Activated CD4-positive, CD25-positive, alpha-beta regulatory T cell treated with anti-CD3 and anti-CD28 coated beads, Interleukin-2, amount 50 U/mL, for 72 hours (primary cell): Measurements from ENCODE around the gene RHPN2.
"Not testable (repeated sequence)": the region's sequence is repeated elsewhere in the genome, so short reads cannot be mapped to it uniquely, and the experiment has no call there.

Experiments used
- DNase-seq: peaks from one replicate; pipeline ENCODE4 v3.0.0; 2021

RHPN2 gene

DNA sequence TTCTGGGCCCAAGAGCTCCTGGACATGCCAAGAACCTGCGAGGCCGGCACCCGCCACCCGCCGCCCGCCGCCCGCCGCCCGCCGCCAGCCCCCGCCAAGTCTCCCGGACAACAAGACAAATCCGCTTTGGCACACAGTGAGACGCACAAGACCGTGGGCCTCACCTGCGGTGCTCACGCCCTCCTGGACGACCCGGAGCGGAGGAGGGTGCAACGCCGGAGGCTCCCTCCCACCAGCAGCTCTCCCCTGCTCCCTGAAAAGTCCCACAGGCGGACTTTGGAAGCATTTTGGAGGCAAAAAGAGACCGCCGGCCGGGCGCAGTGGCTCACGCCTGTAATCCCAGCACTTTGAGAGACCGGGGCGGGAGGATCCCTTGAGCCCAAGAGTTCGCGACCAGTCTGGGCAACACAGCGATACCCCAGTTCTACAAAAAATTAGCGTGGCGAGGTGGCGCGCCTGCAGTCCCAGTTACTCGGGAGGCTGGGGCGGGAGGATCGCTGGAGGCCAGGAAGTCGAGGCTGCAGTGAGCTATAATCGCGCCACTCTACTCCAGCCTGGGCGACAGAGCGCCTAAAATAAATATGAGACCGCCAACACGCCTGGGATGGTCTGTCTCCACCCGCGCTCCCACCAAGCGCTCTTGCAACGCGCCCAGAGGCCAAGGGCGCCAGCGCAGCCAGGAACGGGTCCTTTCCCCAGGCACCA is 783 bp downstream of the RHPN2 start:
- no peak for DNase-seq

DNA sequence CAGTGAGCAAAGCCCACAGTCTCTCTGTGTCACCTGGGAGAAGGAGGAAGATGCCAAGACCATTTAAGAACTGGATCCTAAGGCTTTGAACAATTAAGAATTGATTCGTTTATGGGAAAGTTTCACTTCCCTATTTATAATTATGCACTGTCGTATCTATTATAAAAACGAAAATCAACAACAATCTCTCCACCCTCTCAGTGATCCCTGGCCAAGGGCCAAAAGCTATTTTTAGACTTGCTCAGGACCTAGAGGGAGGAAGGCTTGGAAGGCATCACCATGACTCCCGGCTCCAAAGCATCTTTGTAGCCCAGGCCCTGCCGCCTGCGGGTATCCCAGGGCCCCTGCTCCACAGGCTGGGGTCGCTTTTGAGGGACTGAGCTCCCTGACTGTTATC is 1.3 kb downstream of the RHPN2 start:
- DNase-seq, result no peak

DNA sequence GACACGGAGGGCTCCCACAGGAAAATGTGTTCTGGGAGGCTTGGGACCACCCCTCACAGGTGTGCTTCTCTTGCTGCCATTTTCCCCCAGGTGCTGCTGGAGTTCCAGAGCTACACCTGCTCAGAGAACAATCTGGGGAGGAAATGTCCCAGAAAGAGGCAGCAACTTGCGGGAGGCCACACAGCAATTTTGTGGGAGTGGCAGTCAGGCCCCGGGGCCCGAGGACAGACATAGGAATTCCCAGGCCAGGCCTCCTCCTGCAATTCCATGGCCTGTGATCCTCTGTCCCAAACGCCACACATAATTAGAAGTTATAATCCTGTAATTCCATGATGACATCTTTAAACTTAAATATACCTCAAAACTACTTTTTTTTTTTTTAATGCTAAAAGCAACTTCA is 1.8 kb downstream of the RHPN2 start:
- DNase-seq, result no peak

DNA sequence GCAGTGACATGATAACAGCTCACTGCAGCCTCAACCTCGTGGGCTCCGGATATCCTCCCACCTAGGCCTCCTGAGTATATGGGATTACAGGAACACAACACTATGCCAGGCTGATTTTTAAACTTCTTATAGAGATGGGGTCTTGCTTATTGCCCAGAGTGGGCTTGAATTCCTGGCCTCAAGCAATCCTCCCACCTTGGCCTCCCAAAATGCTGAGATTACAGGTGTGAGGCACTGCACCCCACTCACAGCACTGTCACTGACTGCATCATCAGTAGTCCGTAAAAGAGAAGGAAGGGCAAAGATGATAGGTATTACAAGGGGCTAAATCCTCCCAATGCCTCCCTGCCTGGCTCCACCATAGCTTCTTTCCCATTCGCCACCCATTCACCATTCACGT is 4.1 kb downstream of the RHPN2 start:
- DNase-seq, result no peak

DNA sequence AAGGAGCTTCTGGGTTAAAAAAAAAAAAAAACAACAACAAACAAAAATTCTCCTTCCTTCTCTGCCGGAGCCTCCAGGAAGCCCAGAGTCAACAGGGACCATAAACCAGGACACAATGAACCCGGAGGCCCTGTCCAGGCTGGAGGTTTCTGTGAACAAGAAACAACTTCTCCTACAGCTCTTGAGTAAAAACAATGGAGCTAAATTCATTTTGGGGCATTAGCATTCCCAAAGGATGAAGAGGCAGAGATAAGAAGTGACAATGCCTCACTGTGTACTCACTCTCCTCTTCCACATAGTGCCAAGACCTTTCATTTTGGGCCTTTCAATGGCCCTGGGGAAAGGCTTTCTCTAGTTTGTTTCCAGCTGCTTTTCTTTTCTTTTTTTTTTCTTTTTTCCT is 9.0 kb downstream of the RHPN2 start:
- no peak for DNase-seq

DNA sequence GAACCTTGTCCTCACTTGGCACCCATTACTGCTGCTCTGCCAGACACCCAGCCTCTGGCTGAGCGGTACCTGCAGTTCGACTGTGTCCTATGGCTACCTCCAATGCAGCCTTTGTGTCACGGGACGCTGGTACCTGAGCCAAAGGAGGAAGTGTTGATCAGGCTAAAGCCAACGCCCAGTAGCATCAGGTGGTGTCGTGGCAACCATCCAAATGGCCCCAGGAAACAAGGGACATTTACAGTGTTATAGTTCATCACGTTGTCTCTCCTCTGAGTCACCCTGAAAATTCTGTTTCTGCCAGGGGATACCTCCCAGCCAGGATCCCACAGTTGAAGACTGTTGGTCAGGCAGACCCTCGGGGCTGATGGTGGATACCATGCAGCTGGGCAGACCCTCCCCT is 10.1 kb downstream of the RHPN2 start:
- DNase-seq, result no peak

DNA sequence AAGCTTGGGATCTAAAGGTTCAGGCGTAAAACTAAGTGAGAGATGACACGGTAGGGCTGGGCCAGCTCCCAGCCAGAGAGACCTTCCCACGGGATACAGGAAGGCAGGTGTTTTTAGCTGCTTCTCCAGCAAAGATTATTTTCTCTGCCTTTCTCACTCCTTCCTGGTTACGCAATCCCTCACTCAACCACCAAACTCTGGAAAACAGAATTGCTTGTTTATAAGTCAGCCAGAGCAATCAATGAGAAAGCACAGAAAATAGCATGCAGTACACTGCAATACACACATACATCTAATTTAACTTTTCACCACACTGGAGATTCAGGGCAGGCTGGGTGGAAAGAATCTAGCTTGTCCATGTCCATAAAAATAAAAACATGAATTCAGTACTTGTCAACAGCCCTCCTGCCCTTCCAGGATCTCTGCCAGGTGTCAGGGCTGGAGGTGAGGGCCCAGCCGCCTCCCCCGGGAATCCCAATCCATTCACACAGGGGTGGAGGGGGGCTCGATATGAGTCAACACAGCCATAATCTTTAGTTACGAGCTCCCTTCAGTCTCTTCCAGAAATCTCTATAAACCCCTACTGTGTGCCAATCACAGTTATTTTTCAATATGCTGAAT is 12.2 kb downstream of the RHPN2 start:
- DNase-seq, result no peak

DNA sequence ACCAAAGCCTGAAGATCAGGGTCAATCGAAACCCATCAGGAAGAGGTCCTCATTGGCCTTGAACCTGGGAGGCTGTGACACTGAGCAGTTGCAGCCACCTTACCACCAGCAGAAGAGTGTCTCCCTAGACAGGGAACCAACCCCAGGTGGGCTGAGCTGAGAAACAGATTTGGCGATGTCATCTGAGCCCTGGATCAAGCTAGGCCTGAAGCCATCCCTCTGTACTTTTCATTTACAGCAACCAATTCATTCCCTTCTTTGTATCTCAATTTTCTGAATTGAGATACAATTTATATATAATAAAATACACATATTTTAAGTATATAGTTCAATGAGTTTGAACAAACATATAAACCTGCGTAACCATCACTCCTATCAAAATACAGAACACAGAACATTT is 14.6 kb downstream of the RHPN2 start:
- no peak for DNase-seq

DNA sequence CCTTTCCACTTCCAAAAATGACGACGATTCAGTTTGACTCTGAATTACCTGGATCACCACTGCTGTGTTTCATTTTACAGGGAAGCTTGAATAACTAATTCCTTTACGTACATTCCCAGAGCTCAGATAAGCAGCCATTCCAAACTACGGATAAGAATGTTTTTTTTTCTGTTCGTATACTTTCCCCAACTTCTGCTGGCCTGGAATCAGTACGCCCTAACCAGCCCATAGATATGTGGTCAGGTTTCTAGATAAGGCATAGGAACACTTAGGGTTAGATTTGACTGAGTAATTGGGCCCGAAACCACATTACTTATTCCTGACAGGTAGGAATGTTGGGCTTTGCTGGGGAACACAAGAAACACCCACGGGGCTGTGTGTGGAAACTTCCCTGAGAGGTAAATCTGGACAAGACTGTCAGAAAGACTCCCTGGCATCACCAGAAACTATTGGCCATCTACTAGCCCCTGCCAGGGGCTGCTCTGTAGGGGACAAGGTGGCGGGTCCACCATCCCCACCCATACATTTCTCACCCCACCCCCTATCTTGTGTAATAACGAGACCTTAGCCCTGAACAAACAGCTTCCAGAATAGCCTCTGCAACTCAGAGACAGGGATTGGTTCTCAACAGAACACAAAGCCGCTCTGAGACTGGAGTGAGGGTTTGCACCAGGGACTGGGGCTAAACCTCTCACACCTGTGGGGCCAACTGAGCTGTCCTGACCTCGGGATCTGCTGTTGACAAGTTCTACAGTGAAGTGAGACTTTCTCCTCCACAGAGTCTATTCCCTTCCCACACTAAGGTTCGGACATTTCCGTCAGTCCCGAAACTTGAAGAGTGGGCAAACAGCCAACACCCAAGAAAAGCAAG is 15.6 kb downstream of the RHPN2 start:
- no peak for DNase-seq

DNA sequence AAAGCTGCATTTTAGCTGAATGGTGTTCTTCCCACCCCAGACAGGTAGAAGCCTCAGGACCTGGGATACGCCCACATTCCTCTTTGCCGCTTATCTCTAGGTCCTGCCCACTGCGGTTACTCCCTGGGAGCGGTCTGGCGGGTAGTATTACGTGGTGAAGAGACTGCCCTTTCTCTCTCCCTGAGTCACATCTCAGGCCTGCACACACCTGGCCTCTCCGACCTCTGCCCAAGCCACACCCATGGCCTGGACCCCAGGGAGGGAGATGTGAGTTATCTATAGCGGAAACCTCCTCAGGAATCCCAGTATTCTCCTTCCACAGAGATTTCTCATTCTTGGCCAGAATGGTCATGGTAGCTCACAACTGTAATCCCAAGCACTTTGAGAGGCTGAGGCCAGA is 17.3 kb downstream of the RHPN2 start:
- no peak for DNase-seq

DNA sequence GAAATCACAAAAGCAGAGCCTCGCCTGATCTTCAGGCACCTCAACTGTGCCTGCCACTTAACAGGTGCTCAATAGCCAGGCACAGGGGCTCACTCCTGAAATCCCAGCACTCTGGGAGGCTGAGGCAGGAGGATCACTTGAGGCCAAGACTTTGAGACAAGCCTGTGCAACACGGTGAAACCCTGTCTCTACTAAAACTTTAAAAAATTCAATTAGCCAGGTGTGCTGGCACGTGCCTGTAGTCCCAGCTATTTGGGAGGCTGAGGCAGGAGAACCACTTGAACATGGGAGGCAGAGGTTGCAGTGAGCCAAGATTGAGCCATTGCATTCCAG is 22.9 kb downstream of the RHPN2 start:
- not testable (repeated sequence) for DNase-seq

DNA sequence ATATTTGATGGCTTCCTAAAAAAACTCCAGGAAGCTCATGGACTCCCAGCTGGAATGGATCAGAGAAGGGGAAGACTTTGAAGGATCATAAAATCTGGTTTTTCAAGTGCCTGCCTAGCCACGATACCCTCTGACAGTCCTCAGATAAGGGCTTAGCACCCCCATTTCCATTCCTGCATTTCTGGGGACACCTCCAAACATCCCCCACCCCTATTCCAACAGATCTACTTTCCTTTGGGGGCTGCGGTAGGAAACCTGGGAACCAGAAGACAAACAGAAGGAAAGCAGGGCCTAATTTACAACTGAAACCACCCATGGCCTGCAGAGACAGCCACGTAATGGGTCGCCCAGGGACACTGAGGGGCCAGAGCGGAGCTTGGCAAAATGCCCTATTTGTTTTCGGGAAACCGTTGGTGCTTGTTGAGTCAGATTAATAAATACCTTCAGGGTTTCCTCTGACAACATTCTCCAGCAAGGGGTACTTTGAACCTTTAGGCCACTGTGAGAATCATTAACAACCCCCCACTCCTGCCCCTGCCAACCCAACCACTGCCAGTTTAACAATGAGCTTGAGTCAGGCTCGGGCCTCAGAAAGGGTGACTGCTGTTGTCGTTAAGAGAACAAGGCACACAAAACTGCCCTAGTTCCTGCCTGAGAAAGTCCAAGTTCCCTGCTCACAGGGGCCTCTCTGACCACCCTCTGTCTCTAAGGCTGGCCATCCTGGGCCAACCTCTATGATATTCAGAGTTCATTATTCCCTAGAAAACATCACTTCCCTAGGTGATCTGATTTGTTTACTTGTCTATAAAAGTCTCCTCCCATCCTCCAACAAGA is 23.5 kb downstream of the RHPN2 start:
- DNase-seq, result no peak

DNA sequence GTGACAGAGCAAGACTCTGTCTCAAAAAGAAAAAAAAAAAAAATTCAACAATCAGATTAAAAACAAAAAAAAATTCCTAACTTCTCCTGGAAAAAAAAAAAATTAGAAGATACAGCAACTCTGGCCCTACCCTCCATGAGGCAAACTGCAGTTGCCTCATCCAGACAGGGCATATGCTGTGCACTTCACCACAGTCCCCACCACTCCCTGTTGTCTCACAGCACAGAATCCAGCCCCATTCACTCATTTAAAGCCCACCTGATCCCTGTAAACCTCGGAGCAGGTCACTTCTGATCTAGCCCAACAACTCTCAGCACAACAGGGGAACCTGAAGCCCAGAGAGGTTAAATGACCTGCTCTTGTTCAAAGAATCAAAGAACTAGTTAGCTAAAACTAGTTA is 24.9 kb downstream of the RHPN2 start:
- DNase-seq, result no peak

DNA sequence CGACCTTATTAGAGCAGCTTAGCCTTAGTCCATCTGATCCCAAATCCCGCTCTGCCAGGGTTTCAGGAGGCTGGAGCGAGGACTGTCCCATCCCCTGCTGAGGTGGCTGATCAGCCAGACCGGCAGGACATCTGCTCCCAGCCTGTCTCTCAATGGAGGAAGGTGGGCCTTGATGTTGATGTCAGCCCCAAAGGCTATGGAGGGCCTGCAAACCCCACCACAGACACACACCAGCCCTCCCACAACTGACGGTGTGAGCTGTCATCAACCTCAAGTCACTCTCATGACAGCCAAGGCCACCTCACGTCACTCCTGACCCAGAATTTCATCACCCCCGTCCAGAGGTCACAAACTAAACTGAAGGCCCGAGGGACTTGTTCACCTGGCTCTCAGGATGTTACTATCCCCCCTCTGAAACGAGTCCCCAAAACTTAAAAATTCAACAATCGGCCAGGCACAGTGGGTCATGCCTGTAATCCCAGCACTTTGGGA is 25.5 kb downstream of the RHPN2 start:
- DNase-seq, result no peak

DNA sequence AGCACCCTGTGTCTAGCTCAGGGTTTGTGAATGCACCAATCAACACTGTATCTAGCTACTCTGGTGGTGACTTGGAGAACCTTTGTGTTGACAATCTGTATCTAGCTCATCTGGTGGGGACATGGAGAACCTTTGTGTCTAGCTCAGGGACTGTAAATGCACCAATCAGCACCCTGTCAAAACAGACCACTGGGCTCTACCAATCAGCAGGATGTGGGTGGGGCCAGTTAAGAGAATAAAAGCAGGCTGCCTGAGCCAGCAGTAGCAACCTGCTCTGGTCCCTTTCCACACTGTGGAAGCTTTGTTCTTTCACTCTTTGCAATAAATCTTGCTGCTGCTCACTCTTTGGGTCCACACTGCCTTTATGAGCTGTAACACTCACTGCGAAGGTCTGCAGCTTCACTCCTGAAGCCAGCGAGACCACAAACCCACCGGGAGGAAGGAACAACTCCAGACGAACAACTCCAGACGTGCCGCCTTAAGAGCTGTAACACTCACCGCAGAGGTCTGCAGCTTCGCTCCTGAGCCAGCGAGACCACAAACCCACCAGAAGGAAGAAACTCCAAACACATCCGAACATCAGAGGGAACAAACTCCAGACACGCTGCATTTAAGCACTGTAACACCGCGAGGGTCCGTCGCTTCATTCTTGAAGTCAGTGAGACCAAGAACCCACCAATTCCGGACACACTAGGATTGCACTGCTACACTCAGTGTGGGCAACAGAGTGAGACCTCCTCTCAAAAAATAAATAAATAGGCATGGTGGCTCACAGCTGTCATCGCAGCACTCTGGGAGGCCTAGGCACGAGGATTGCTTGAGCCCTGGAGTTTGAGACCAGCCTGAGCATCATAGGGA is 27.3 kb downstream of the RHPN2 start:
- DNase-seq, result peak; percentile 32

DNA sequence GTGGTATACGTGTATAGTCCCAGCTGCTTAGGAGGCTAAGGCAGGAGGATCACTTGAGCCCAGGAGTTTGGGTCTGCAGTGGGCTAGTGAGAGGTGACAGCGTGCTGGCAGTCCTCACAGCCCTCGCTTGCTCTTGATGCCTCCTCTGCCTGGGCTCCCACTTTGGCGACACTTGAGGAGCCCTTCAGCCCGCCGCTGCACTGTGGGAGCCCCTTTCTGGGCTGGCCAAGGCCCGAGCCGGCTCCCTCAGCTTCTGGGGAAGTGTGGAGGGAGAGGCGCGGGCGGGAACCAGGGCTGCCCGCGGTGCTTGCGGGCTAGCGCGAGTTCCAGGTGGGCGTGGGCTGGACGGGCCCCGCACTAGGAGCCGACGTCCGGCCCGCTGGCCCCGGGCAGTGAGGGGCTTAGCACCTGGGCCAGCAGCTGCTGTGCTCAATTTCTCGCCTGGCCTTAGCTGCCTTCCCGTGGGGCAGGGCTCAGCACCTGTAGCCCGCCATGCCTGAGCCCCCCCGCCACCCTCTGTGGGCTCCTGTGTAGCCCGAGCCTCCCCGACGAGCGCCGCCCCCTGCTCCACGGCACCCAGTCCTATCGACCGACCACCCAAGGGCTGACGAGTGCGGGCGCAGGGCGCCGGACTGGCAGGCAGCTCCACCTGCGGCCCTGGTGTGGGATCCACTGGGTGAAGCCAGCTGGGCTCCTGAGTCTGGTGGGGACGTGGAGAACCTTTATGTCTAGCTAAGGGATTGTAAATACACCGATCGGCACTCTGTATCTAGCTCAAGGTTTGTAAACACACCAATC is 28.1 kb downstream of the RHPN2 start:
- not testable (repeated sequence) for DNase-seq

DNA sequence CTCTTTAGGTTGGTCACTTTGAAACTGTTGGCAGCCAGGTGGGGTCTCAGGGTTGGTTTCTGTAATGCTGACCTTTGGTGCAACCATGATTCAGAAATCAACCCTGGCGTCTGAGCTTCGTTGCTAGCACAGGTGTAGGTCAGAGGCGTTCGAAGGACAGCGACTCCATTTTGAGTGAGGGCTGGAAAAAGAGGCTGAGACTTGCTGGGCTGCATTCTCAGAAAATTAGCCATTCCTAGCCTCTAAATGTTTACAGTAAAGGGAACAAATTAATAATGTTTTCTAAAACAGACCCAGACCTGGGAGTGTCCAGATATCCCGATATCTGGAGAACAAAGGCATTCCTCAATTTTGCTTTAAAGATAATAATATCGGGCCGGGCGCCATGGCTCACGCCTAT is 29.2 kb downstream of the RHPN2 start:
- DNase-seq, result no peak

DNA sequence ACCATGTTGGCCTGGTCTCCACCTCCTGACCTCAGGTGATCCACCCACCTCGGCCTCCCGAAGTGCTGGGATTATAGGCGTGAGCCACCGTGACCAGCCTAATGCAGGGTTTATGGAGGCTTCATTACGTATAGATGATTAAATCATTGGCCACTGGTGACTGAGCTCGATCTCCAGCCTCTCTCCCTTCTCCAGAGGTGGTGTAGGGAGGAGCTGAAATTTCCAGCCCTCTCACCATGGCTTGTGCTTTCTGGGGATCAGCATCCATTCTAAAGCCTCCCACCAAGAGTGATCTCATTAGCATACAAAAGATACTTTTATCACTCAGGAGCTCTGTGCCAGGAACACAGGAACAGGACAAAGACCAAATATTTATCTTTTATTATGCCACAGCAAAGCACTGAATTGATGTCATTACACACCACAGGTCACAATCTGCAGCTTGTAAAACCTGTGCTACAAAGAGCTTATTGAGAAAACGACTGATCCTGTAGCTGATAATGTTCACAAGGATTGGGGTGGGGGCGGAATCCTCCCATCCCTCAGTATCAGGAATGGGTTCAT is 32.4 kb downstream of the RHPN2 start:
- DNase-seq, result no peak

DNA sequence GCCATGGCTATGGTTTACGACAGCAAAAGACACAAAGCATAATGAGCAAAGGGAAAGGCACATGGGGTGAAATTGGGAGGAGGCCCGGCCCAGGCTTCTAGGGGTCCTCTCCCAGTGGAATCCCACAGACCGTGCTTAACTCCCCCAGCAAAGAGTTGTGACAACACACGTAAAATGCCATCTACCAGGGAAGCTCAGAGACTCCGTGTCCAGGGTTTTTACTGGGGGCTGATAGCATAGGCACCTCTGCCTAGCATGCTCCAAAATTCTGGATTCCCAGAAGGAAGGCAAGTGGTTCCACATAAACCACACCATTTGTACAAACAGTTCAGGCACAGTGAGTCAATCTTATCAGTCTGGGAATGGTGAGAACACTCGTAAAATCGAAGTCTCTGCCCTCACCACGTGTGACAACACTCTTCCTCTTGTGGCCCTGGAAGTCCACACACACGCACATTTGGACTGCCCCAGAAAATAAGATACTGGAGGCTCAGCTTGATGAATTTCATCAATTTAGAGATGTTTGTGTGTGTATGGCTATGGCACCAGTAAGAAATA is 34.9 kb downstream of the RHPN2 start:
- no peak for DNase-seq

DNA sequence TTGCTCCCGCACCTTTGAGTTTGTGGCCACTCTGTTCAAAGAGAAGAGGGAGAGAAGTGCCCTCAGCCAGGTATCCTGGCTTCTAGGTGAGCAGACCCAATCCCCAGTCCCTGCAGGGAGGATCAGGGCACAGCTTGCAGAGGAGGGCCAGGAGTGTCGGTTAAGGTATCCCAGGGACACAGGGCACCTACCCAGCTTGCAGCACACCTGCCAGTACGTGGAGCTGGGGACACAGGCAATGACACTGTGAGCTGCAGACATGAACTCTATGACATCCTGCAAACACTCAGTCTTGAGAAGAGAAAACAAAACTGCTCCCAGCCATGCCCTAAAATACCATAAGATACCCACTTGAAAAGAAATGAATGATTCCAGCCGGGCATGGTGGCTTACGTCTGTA is 38.1 kb downstream of the RHPN2 start:
- DNase-seq, result not testable (repeated sequence)
